Inferior parietal cortex (tissue), 1 donor: ENCODE data around the gene CTNND2.
"Not testable (repeated sequence)": the region's sequence is repeated elsewhere in the genome, so short reads cannot be mapped to it uniquely, and the experiment has no call there.

ENCODE experiments used
- DNase-seq: peaks from one replicate; pipeline ENCODE4 v3.0.0-alpha.2; 2016; ENCODE audit errors: extremely low spot score

Gene CTNND2

DNA sequence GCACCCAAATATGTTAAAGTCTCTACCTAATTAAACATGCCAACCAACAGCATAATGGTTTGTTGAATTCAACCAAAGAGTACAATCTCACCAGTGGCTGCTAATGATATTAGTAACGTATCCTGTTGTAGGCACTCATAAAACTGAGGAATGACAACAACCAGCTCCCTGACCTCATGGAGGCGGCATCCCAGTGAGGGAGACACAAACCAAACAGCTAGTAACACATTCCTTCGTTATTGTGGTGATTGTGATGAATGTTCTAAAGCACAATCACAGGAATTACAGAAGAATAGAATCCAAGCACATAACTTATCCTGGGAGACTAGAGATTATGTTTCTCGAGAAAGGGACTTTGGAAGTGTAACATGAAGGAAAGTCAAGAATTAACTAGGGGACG, 224.6 kb downstream of the CTNND2 start:
- no peak for DNase-seq

DNA sequence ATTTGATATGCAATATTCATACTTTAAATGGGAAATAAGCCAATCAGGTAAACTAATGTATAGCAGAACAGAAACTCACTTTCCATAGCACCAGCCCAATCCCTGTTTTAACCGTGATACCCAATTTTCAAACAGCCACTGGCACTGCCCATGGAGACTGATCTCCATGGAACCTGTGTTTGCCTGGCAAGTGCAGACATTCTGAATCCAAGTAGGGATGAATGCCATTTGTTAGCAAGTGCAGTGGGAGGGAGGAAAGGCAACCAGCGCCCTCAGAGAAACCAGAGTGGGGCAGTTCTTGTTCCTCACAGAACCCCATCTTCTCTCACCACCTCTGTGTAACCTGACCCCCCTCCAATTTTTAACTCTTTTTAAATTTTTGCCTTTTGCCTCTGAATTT, 229.1 kb downstream of the CTNND2 start:
- no peak for DNase-seq

DNA sequence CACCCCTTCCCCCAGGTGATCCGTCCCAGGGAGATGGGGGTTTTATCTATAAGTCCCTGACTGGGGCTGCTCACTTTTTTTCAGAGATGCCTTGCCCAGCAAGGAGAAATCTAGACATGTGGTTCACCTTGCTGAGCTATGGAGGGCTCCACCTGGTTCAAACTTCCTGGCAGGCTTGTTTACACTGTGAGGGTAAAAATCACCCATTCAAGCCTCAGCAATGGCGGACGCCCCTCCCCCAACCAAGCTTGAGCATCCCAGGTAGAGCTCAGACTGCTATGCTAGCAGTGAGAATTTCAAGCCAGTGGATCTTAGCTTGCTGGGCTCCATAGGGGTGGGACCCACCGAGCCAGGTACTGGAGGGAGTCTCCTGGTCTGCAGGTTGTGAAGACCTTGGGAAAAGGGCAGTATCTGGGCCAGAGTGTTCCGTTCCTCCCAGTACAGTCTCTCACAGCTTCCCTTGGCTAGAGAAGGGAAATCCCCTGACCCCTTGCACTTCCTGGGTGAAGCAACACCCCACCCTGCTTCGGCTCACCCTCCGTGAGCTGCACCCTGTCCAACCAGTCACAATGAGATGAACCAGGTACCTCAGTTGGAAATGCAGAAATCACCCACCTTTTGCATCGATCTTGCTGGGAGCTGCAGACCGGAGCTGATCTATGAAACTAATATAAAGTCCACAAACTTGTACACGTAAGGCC, 231.7 kb downstream of the CTNND2 start:
- no peak for DNase-seq

DNA sequence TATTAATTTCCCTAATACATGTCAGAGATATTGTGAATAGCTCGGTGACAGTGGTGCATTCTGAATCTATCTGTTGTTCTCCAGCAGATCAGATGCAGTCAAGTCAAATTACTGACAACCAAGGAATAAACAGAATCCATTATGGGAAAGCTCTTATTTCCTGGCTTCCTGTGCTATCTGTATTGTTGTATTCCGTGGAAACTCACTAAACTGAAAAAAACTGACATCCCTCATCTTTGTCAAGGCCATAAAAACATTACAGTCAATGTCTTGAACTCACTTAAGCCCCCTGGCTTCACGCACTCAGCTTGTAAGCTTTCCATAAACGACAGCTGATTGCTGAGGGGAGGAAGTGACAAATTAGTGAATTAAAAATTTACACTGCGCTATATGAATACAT, 245.9 kb downstream of the CTNND2 start:
- no peak for DNase-seq

DNA sequence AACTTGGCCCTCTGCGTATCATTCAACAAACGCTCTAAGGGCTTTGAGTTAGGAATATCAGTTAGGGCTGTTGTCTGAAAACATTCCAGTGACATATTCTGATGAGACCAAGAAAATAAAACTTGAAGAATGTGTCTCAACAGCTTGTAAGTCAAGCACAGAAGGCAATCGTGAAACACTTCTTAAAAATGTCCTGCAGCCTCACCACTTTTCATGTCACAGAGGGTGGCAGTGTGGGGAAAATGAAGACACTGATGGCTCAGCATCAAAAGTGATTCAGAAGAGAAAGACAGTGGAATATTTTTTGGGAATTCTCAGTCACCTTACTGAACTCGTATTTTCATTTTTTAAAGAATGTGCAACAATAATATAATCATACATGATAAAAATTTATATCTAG, 247.3 kb downstream of the CTNND2 start:
- no peak for DNase-seq

DNA sequence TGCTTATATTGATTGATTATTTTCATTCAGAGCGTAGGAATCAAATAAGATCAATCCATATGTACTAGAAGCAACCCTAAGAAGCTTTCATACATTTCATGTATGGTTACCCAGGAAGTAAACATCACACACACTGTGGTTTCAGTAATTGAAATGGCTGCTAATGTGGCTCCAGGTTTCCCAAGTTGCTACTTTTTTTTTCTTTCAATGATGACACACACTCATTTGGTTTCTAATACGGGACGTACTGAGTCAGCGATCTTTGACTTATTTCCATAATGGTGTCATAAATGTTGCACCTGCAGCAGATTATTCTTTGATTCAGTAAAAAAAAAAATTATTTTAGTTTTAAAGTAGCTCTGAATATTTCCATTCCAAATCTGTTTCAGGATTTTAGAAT, 248.6 kb downstream of the CTNND2 start:
- no peak for DNase-seq

DNA sequence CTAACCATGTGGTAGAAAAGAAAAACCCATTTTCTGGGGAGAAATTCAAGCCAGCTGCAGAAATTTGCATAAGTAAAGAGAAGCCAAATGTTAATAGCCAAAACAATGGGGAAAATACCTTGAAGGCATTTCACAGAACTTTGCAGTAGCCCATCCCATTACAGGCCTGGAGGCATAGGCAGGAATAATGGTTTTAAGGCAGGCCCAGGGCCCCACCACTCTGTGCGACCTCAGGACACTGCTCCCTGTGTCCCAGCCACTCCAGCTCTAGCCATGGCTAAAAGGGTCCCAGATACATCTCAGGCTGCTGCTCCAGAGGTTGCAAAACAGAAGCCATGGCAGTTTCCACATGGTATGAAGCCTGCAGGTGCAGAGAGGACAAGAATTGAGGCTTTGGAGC, 253.3 kb downstream of the CTNND2 start:
- DNase-seq, result no peak

DNA sequence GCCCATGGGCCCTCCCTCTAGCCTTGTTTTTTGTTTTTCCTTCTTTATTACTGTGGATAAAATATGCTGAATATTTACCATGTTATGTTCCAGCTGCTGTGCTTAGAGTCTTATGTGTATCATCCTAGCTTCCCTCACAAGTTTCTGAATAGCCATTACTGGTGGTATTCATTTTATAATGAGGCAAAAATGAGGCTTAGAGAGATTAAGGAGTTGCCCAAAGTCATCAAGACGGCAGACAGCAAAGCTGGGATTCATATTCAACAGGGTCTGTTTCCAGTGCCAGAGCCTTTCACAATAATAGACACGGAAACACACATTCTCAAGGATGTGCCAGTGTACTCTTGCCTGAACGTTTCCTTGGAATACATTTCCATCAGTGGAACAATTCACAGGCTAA, 258.1 kb downstream of the CTNND2 start:
- no peak for DNase-seq

DNA sequence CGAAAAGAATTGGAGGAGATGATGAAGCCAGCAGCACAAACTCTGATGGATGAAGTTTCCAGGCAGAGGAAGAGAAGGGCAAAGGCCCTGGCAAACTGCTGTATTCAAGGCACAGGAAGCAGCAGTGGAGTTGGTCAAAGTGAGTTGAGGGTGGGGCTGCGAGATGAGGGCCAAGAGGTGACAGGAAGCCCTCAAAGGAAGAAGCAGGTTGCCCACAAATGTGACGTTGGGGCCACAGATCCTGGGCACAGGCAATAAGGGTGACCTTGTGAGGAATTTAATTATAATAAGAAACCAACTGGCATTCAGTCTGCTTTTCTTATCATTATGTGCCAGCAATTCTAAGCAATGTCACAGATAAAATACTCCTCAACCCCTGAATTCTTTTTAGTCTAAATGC, 261.8 kb downstream of the CTNND2 start:
- DNase-seq, result no peak

DNA sequence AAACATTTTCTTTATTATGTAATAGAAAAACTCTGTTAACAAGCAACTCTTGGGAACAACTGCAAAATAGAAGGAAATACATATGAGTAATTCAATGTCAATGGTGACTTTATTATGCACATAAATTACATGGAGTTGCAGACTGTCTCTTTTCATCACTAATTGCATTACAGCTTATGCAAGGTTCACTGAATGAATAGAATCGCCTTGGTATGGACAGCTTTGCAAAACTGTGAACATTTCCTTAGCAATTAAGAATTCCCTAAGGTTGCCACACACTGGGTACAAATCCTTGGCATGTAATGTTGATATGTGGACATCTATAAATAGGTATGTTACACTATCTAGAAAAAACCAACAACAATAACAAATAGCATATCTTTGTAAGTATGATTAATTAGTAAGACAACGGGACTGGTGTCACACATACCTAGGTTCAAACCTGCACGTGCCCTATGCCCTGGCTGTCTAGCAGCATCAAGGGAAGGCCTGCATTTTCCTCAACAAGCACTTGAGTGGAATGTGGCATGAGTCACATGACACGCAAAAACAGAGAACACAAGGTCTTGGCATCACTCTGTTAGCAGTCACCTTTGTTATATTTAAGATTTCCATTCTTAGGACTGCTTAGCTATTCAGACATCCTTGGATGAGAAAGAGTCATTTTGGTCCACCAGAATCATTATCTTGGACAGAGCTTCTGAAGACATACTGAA, 263.9 kb downstream of the CTNND2 start:
- no peak for DNase-seq

DNA sequence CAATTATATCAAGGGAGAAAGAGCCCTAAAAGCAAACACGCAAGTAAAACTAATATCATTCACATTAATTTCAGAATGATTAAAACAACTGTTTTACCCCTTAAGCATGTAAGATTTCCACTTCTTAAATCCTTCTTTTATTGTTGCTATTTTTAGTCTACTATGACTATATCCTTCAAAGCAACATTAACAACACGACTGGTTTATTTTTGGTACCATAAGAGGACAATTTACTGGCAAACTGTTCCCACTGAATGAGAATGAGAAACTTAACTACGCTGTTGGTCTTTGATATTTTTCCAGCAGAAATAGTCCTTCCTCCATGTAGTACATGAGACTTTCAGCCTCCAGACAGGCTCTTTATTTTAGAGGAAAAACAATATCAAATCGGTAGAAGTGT, 281.5 kb downstream of the CTNND2 start:
- DNase-seq, result no peak

DNA sequence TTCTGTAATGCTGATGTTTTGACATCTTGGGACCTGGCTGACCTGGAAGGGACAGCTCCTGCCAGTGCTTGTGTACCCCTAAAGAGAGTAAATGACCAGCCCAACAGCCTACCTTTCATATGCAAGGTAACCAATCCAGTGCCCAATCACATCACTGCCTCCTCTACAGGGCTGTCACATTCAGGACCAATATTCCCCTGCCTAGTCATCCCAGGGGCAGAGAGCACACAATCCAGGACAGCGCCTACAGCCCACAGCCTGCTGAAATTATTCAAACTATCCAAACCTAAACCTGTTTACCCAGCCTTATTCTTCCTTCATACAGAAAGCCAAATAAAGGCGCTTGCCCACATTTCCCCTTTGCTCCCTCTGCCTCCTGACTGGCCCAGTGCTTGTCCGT, 284.1 kb downstream of the CTNND2 start:
- DNase-seq, result no peak

DNA sequence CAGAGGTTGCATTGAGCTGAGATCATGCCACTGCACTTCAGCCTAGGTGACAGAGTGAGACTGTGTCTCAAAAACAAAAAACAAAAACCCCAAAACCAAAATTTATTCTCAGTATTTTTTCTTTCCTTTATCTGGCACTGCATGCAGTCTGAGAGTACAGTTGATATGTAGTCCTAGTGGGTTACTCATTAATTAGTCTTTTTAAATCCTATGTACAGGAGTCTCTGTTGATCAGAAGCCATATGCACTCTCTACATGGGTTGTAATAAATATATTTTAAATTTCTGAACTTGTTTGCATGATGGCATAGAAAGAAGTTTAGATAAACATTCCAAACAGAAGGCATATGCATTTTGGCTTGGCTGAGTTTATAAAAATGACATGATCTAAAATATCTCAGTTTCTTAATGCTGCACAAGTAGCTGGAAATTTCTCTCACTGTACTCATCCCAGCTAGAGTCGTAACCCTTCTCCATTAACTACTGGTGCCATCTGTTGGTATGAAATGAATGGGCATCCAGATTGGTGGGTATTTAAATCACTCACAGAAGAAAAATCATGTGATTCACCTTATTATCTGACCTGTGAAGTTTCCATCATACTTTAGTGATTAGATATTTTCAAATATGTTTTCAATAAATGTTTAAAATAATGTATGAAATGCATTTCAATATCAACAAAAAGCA, 284.8 kb downstream of the CTNND2 start:
- peak; percentile 80 for DNase-seq

DNA sequence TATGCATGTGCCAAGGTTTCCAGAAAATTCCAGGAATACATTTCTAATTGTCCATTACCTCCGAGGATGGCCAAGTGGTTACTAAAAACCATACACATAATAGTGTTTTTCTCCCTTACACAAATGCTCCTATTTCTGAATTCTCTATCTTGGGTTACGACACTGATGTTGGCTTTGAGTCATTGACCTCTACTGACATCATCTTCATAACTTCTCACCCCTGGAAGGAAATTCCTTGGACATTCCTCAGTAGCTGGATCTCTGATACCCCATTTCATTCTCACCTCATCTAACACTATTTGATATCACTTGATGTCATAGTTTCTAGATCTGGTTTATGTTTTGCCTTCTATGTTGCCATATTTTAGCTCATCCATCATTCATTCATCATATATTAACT, 287.2 kb downstream of the CTNND2 start:
- no peak for DNase-seq

DNA sequence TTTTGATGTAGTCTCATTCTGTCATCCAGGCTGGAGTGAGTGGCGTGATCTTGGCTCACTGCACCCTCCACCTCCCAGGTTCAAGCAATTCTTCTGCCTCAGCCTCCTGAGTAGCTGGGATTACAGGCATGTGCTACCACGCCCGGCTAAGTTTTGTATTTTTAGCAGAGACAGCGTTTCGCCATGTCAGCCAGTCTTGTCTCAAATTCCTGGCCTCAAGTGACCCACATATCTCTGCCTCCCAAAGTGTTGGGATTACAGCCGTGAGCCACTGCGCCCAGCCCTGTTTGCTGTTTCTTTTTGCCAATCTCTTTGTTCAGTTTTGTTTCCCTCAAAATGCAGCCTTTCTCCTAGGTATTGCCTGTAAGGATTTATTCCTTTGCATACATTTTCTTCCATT, 287.6 kb downstream of the CTNND2 start:
- not testable (repeated sequence) for DNase-seq

DNA sequence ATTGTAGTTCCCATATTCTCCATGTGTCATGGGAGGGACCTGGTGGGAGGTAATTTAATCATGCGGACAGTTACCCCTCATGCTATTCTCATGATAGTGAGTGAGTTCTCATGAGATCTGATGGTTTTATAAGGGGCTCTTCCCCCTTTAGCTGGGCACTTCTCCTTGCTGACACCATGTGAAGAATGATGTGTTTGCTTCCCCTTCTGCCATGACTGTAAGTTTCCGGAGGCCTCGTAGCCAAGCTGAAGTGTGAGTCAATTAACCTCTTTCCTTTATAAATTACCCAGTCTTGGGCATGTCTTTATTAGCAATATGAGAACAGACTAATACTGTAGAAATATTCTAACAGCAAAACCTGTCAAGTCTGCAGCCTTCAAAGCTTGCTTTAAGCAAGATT, 293.2 kb downstream of the CTNND2 start:
- DNase-seq, result no peak

DNA sequence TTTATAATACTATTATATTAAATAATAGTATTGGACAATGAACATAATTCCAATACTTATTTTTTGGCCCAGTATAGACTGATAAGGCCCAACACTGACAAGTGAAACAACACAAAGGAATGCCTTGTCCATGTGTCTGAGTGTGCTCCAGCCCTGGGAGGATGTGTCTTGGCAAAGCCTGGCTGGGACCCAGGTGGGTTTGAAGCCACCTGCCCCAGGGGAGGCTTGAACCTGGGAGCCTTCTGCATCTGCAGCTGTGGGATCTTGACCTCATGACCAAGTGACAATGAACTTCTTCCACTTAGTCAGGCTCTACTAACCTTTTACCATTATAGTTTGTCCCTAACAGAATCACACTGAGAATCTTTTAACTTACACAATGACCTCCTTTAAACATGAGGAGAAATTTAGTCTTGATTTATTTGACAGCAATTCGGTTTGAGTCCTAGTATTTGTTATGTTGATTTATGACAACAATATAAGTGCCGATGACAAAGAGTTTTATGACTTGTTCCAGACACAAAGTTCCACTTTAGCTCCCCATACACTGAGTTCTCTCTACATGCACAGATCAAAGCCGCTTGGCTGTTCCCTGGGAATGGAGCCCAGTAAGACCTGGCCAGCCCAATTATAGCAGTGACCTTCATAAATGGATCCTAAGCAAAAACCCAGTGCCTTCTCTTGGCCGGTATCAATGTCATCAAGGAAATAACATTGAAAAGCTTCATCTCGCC, 294.5 kb downstream of the CTNND2 start:
- no peak for DNase-seq

DNA sequence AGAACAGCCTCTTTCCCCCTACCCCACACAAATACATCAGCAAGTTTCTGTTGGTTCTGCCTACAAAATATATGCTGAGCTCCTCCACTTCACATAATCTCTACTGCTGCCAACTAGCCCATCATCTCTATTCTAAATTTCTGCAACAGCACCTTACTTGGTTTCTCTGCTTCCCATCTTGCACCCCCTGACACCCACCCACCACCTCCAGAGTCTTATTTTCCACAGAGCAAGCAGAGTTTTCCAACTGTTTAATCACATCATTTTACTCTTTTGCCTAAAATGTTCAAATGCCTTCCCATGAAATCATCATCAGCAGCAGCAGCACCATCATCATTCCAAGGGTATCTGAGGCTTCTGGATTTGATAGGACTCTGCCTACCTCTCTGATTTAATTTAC, 295.7 kb downstream of the CTNND2 start:
- no peak for DNase-seq

DNA sequence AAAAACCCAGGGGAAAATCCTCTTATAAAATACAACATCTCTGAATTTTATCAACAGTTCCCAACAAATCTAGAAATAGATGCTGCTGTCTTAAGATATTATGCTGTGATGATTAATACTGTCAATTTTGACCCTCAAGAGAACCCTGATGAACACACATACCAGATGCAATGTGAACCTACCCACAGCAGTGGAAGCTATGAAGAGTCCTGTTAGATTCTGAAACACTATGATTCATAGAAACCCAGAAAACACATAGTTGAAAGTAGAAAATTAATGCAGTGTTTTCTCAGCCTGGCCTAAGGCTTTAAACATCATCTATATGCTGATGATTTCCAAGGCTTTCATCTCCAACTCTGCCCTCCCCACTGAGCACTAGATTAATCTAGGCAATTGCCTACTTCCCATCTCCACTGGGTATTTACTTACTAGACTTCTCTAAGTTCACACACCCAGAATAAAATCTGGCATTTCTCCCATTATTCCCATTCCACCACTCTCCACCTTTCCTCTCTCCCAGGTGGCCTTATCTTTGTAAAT, 296.2 kb downstream of the CTNND2 start:
- DNase-seq, result no peak

DNA sequence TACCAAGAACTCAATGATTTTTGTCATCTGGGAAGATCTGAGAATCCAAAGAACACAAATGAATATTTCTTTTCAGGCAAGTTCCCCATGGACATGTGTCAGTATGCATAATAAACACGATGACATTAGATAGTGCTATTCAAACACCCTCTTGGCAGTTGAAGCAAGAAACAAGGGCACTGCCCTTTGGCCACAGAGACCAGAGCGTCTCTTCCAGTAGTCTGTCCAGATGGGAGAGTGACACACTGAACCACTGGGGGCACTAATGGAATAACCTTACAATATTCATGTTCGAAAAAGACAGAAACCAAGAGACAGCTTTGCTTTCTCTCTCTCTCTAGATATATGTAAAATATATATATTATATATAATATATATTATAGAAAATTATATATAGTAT, 301.9 kb downstream of the CTNND2 start:
- peak; percentile 72 for DNase-seq

DNA sequence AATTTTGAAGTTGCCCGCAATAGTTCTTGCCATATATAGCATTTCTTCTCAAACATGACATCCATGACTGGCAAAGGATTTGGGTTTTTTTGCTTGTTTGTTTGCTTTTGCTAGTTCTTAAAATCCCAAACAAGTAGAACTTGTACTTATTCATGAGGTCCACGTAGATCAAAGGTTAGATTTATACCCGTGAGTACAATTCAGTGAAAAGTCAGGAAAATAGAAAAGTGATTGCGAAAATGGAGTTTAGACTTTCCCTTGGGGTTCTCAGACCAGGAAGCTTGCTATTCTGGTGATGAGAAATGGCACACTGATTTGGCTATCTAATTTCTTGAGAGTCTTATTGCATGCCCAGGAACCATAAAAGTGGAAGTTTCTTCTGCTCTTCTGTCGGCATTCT, 304.7 kb downstream of the CTNND2 start:
- DNase-seq, result no peak

DNA sequence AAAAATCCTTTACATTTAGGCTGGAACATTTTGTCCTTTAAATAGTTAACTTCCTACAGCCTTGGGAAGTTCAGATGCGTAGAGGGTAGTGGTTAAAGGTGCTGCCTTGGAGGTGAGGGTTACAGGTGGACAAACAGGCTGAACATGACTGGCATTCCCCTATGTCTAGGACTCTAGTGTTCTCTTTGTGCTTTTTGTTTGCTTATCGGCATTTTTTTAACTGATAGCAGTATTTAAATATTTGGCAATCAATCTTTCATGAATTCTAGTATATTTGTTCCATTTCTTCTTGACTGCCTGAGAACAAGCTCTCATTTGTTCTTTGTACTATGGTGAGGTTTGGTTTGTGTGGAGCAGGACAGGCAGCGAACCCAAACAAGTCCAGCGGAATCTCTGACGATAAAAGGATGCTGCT, 307.6 kb downstream of the CTNND2 start:
- no peak for DNase-seq
